KOPT-K1 (cell line): ENCODE data around the gene NPW.

Experiments used
- H3K27ac ChIP-seq: fragments of 200-600 bp; sonication (generic); 2 replicates; pipeline ENCODE4 v1.5.1; 2016; ENCODE audit warnings: antibody characterized with exemption, mild to moderate bottlenecking, low read depth, low read length; ENCODE audit not compliant: poor library complexity, severe bottlenecking
- H3K36me3 ChIP-seq: fragments of 200-600 bp; sonication (generic); 2 replicates; pipeline ENCODE4 v1.5.1; 2017; ENCODE audit warnings: antibody characterized with exemption, mild to moderate bottlenecking, low read length, moderate library complexity; ENCODE audit not compliant: insufficient read depth
- H3K9me3 ChIP-seq: fragments of 200-600 bp; sonication (generic); 2 replicates; pipeline ENCODE4 v1.5.1; 2017; ENCODE audit warnings: antibody characterized with exemption, low read length, mild to moderate bottlenecking; ENCODE audit not compliant: insufficient read depth, poor library complexity, severe bottlenecking

Gene NPW

DNA sequence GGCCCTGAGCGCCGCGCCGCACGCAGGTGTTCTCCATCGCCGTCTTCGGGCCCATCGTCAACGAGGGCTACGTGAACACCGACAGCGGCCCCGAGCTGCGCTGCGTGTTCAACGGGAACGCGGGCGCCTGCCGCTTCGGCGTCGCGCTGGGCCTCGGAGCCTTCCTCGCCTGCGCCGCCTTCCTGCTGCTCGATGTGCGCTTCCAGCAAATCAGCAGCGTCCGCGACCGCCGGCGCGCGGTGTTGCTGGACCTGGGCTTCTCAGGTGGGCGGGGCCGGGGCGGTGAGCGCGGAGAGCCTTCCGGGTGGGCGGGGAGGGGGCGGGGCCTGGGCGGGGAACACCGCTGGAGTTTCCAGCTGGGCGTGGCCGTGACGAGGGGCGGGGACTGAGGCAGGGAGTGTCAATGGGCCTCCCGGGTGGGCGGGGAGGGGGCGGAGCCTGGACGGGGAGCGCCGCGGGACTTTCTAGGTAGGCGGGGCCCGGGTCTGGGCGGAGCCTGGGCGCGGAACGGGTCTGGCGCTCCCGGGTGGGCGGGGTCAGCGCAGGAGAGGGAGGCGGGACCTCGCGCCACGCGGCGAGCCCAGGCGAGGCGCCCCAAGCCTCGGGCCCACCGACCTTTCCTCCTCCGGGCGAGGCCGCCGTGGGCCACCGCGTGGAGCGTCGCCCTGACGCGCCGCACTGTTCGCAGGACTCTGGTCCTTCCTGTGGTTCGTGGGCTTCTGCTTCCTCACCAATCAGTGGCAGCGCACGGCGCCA lies 27.5 kb upstream of the NPW start:
- Histone ChIP-seq H3K9me3 (no peaks in the 10 kb centered on the region), H3K27ac (no peak overlapping the region), H3K36me3 (peaks cover 12% of the 10 kb centered on the region; the same call in 1 of the 2 replicates)

DNA sequence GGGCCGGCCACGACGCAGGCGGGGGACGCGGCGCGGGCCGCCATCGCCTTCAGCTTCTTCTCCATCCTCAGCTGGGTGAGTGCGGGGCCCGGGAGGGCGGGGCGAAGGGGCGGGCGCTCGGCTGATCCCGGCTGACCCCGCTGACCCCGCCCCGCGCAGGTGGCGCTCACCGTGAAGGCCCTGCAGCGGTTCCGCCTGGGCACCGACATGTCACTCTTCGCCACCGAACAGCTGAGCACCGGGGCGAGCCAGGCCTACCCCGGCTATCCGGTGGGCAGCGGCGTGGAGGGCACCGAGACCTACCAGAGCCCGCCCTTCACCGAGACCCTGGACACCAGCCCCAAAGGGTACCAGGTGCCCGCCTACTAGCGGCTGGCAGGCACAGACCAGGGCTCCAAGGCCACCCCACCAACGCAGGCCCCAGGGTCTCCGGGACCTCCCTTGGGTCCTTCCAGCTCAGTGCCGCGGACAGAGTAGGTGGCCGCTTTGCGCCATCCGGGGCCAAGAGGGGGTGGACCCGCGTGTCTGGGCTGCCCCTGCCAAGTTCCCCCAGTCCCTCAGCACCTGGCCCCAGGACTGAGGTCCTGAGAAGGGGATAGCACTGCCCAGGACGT lies 26.8 kb upstream of the NPW start:
- peaks cover 19% of the 10 kb centered on the region; the same call in 1 of the 2 replicates for H3K36me3 ChIP-seq
- H3K27ac ChIP-seq, result no peak overlapping the region
- H3K9me3 ChIP-seq, result no peaks in the 10 kb centered on the region

DNA sequence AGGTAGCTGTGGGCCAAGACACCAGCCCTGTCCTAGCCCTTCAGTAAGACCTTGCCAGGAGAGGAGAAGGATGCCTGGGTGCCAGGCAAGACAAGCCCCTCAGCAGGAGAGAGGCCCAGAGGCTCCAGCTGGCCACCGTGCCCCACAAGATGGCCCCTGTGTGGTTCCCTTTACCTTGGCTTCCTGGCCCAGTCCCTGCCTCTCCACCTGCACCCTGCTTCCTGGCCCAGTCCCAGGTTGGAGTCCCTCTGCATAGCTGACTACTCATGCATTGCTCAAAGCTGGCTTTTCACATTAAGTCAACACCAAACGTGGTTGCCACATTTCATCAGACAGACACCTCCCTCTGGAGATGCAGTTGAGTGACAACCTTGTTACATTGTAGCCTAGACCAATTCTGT lies 25.9 kb upstream of the NPW start:
- peaks cover 28% of the 10 kb centered on the region for H3K36me3 ChIP-seq
- H3K27ac ChIP-seq, result no peak overlapping the region
- no peaks in the 10 kb centered on the region for H3K9me3 ChIP-seq

DNA sequence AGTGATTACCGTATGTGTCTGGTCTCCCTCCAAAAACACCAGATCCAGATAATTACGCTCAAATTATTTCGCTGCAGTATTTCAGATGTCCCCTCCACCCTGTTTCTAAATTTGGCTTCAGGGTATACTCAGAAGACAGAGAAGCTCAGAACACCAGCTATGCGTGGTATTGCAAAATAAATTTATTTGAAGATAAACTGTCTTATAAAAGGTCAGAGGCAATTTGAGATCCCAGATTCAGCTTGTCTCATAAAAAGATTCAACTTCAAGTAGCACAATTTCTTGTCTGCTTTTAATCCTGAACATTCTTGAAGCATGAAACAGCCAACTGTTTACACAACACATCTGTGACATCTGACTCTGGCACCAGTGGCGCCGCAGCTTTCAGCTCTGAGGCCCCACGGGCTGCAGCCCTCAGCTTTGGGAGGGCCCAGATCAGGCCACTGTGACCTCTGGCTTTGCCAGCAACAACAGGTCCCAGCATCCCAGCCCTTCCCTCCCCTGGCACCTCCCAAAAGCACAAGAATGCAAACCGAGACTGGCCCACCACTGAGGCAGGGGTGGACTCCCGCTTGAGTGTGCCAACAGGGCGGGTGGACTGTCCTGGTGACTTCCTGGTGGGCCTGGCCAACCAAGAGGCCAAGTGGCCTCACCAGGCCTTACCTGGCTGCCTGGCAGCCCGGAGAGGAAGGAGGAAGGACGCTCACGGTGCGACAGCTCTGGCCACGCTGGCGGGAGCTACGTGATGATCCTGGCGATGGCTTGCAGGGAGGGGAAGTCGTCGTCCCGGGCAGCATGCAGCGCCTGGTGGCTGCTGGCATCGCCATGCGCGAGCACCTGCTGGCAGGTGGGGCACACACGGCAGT lies 21.9 kb upstream of the NPW start:
- Histone ChIP-seq H3K36me3 (peaks cover 68% of the 10 kb centered on the region), H3K27ac (no peak overlapping the region), H3K9me3 (no peaks in the 10 kb centered on the region)

DNA sequence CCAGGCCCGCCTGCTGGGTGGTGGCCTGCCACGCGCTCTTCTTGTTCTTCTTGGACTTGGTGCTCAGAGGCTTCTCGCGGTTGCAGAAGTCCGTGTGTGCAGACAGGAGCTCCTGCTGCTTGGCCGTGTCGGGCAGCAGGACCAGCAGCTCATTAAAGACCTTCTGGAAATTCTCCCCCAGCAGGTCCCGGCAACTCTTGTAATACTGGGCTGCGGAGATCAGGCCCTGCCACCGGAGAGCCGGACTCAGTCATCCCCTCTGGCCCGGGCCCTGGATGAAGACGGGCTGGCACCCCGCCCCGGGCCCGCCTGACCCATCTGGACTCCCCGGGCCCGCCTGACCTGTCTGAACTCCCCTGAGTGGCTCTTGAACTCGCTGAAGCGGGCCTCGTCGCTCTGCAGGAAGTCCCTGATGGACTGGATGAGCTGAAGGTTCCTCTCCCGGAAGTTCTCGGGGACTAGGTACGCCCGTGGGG lies 21.2 kb upstream of the NPW start:
- Histone ChIP-seq H3K36me3 (peaks cover 75% of the 10 kb centered on the region), H3K9me3 (no peaks in the 10 kb centered on the region), H3K27ac (no peak overlapping the region)

DNA sequence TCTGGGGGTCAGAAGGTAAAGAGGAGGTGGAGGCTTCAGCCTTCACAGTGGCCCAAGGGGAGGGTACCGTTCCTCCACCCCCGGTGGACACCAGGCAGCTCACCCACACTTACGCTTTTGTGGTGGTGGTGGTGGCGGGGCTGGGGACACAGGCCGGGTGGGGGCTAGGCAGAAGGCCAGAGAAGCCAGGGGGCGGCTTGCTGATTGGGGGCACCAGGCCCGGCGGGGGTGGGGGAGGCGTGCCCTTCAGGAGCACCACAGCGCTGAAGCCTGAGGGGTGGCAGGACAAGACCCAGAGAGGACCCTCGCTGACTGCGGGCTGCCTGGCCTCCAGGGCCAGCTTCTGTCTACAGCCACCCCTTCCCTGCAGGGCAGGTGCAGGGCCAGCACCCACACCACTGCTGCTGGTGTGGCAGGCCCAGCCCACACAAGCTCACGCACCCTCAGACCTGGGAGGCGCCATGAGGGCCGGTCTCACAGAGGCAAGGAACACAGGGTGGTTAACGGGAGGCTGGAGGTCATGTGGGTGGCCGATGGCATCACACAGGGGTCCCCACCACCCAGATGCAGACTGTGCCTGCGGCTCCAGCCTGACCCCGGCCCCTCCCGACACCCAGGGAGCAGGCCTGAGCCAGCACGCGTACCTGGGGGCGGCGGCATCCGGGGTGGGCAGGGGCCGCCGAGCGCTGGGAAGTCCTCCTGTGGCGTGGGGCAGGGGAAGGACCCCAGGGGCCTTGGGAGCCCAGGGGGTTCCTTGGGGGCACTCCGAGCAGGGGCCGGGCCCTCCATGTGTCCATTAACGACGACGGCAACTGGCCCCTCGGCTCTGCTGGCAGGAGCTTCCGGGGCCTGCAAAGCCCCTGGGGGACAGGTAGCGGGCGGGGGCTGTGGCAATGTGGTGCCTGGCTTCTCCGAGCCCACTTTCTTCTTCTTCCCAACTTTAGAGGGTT lies 20.5 kb upstream of the NPW start:
- peaks cover 80% of the 10 kb centered on the region for H3K36me3 ChIP-seq
- H3K27ac ChIP-seq, result no peak overlapping the region
- no peaks in the 10 kb centered on the region for H3K9me3 ChIP-seq

DNA sequence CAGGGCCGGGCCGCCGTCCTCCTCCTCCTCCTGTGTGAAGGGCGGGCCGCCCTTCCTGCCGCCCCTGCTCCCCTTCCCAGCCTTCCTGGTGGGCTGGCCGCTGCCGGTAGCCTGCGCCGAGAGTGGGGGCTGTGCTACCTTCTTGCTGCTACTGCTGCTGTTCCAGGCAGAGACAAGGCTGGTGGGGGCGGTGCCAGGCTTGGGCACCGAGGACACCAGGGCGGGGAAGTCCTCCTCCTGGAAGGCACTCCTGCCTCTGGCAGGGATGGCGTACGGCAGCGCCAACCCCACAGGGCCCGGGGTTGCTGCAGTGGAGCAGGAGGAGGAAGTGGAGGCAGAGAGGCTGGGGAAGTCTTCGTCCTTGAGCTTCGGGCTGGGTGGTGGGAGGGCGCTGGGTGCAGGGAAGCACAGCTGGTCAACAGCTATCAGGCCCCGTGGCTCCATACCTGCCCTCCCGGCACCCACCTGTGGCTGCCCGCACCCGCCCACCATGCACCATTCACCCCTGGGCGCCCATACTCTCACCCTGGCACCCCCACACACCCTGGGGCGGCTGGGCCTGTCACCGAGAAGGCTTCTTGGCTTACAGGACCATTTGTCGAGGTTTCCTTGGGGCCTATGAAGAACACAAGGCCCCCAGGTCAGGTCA lies 19.6 kb upstream of the NPW start:
- Histone ChIP-seq H3K9me3 (no peaks in the 10 kb centered on the region), H3K27ac (no peak overlapping the region), H3K36me3 (peaks cover 86% of the 10 kb centered on the region)

DNA sequence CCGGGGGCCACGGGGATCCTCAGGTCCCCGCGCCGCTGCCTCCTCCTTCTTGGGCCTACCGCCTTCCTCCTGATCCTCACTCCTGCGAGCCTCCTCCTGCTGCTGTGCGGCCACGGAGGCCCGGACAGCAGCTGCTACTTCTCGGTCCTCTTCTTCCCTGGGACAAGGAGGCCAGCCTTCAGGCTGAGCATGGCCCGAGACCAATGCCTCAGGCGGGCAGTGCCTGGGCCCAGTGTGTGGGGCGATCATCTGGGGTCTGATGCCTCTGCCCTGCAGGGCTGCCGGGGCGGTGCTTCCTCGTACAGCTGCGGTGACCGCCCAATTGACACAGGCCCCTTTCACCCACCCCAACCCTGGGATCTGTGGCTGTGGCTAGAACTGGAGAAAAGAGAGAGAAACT lies 18.6 kb upstream of the NPW start:
- Histone ChIP-seq H3K27ac (no peak overlapping the region), H3K9me3 (no peaks in the 10 kb centered on the region), H3K36me3 (peaks cover 87% of the 10 kb centered on the region)

DNA sequence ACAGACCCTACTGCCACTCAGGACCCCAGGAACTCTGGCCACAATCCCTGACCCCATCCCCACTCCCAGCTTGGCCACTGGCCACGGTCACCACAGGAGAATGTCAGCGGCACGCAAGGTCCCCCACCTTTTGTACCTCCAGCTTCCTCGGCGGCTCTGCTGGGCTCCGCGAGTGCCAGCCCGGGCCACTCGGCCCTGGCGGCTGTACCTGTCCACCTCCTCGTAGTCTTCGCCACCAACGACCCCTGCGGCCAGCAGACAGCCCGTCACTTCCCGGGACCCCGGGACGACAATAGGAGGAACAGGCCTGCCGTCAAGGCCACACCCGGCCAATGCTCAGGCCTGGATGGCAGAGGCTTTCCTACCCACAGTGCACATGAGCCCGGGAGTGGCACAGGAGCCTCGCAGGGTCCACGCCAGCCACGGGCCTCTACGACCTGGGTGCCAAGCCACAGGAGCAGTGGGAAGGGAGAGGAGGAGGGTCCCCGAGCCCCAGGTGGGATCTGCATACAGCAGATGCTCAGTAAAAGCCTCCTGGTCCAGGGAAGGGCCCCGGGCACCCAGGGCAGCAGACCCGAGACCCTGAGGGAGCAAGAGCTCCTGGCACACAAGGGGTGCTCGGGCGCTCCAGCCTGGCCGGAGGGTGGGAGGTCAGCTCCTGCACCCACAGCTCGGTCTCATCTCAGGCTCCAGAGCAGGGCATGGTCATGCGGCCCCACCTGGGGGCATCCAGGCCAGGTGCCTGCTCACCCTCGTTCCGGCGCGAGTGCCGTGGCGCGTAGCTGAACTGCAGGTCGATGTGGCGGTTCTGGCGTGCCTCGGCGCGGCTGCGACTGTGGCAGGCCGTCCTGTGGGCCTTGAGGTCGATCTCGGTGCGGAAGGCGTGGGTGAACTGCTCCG lies 17.9 kb upstream of the NPW start:
- Histone ChIP-seq H3K36me3 (peaks cover 89% of the 10 kb centered on the region), H3K27ac (no peak overlapping the region), H3K9me3 (no peaks in the 10 kb centered on the region)

DNA sequence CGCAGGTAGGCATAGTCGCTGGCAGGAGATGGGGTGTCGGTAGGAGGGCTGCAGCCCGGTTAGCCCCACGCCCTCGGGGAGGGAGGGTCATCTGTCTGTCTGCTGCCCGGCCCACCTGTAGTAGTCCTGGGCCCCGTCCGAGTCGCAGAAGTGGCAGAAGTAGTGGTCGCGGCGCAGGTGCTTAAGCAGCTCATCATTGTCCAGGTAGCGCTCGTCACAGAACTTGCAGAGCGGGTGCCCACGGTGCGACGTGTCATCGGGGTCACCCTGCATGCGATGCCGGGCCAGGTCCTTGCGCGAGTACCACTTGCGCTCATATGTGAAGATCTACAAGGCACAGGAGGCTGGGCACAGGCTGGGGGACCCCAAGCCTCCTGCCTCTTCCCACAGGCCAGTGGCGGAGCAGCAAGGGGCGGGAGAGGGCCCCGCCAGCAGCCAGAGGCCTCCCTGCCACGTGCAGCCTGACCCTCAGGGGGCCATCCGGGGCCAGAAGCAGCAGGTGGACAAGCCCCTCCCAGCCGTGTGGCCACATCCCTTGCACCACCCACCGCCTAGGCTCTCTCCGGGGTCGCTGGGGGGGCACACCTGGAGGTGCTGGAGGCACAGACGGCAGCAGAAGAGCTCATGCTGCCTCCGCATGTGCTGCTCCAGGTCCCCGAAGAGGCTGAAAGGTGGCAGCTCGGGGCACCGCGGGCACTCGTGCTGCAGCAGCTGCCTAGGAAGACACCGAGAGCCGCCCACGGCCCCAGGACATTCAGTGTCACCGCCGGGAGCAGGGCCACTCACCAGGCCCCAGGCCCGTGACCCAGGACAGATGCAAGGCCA lies 17.0 kb upstream of the NPW start:
- H3K36me3 ChIP-seq, result peaks cover 90% of the 10 kb centered on the region
- no peak overlapping the region for H3K27ac ChIP-seq

DNA sequence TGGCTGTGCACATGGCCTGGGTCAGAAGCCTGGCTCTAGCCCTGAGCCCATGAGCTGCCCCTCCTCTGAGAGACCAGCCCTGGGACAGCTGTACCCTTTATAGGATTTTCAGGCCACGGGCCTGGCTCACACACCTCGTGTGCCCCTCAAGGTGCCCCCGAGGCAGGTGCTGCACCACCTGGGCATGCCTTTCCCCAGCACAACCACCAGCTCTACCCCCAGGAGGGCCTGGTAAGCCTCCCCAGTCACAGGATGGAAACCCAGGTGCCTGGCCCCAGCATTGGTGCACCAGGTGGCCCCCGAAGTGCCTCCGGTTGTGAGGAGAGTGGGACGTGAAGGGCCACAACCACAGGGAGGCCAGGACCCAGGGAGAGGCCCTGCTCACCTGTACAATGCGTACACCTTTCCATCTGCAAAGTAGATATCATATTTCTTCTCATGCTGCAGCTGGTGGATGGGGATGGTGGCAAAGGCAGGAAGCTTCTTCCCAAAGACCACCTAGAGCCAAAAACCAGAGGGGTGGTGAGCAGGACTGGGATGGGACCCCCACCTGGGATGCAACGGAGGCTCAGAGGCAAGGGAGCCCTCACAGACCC lies 16.3 kb upstream of the NPW start:
- H3K9me3 ChIP-seq, result no peaks in the 10 kb centered on the region
- H3K27ac ChIP-seq, result no peak overlapping the region
- peaks cover 83% of the 10 kb centered on the region for H3K36me3 ChIP-seq

More for the DNA sequence above, 17.0 kb upstream of the NPW start:
- H3K9me3 ChIP-seq, result no peaks in the 10 kb centered on the region

DNA sequence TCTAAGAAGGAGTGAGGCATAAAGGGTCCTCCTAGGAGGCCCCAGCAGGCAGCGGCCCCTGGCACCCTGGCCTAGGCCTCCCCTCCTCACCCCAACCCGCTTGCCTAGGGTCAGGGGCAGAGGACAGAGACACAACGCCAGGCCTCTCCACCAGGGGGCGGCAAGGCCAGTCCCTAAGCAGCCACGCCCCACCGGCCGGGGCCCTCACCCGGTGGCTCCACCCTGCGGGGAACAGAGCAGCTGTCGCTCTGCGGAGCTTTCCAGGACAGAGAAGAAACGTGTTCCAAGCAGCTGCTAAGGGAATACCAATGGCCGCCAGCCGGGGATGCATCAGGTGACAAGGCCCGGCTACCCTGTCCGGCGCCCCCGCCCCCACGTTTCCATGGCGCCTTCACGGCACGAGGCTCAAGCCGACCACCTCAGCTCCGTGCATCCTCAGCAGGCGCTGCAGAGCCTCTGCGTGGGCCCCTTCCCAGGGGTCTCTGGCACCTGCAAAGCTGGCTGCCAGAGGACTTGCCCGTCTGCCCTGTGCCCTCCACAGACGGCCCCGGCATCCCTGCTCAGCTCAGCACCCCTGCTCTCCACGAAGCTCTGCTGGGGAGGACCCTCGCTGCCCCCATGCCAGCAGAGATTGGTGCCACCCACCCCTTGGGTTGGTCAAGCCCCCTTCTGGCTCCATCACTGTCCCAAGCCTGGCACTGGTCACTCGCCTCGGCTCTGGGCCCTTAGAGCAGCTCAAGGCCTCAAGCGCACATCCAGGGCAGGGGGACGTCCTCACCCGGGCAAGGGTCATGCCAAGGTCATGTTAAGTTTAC lies 15.6 kb upstream of the NPW start:
- Histone ChIP-seq H3K9me3 (no peaks in the 10 kb centered on the region), H3K36me3 (peaks cover 76% of the 10 kb centered on the region), H3K27ac (no peak overlapping the region)
